Suppressor macrophage treated with lipopolysaccharide for 1 hour (primary cell): ENCODE data around the gene SEMG2.

Experiments used
- DNase-seq, 3 donors: peaks; one replicate each; pipeline ENCODE4 v3.0.0-alpha.2; 2020 to 2022

The SEMG2 gene

GRCh38 chr20:45221076-45221475, at the start of gene SEMG2:
Gene SEMG2 (plus strand): TSS chr20:45221373. CDS start chr20:45221390, 17 bp downstream.
- no peak for DNase-seq

DNA sequence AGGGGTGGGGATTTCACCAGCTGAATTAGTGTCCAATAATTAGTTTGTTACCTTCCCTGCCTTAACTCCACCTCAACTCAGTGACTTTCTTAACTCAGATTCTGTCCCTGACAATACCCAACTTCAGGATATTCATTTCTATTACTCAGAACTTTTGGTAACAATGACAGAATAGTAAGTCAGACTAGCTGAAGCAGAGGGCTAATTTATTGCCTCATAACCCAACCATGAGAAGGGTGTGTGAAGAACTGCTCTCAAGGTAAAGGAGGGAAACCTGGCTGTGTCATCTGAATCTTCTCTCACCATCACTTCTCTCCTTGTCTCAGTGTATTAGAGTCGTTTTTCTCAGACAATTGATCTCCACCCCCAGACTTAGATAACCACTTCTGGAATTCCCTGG, 47.7 kb upstream of the SEMG2 start:
- no peak for DNase-seq

DNA sequence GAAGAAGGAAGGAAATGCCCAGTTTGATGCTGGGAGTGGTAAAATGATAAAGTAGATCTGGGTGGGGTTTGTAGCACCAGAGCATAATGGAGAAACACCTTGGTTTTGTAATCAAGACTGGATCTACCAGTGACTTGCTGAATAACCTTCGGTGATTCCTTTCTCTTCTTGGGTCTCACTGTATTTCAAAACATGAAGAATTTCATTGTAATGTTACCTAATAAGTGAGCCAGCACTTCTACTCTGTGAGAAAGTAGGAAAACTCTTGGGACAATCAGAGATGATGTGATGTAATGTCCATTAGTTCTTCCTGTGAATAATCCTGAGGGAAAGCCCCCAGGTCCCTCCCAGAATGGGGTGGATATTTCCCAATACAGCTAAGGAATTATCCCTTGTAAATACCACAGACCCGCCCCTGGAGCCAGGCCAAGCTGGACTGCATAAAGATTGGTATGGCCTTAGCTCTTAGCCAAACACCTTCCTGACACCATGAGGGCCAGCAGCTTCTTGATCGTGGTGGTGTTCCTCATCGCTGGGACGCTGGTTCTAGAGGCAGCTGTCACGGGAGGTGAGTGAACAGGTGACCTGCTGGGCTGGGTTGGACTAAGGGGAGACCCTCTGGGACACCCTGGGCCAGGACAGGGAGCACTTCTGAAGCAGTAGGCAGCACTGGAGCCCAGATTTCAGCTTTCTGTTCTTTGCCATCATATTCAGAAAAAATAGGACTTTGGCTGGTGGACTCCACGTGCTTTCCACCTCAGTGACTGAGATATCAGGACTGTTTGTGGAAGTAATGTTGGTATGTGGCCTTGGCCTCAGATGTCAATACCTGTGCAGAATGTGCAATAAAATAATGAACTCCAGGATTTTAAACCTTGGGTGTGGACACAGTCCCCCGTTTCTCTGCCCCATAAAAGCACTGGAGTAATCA, 46.5 kb upstream of the SEMG2 start, which contains the start of gene PI3:
Gene PI3 (plus strand): TSS at position 469 of the 931 bp plus-strand sequence. CDS start 21 bp downstream, at position 490.
- peak; percentile 51 to 71 (median 68) for DNase-seq

DNA sequence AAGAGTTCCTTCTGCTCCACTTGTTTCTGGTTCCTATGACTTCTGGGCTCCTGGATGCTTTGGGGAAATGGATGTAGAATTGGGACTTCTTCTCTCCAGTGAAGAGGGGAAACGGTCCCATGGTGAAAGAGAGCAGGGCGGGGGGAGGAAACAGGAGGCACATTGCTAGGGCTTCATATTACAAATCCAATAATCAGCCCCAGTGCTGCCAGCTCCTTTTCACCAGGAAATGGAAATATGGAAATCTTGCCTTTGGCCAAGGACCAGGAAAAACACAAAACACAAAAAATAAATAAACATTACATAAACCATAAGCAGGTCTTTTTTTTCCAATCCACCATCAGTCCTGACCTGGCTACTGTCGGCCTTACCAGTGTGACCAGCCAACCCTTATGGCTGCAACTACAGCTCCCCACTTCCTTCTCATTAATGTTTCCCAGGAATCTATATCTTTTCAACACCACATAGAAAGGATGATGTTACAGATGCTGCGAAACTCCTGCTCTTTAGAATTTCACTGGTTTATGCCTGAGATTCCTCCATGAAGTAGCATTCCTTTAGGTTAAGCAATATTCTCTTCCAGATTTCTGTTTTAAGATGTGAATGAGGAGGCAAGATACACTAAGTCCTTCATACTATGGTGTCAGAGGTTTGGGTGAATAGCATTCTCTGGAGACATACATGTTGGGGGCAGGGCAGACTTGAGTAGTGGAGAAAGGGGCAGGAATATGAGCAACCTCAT, 44.5 kb upstream of the SEMG2 start:
- DNase-seq, result no peak

DNA sequence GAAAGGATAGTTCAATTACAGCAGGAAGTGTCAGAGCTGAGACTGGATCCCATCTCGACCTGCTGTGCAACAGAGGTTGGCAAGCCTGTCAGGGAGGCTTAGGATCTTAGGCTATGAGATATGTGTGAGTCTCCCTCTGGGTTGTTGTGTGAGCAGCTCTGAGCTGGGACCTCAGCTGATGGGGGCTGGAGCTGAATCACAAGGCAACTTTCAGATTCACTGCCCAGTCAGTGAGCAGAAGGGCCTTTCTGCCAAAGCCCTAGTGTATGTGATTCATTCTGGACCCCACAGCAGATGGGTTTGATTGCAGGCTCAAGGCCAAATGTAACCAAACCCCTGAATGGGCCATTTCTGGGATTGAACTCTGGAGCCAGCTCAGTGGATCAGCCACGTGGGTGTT, 42.0 kb upstream of the SEMG2 start:
- DNase-seq, result peak in 2 of 3 donors; percentile 8 to 20

- DNase-seq, result no peak
Observed at GRCh38 chr20:45181639-45182038, 39.5 kb upstream of the SEMG2 start.

DNA sequence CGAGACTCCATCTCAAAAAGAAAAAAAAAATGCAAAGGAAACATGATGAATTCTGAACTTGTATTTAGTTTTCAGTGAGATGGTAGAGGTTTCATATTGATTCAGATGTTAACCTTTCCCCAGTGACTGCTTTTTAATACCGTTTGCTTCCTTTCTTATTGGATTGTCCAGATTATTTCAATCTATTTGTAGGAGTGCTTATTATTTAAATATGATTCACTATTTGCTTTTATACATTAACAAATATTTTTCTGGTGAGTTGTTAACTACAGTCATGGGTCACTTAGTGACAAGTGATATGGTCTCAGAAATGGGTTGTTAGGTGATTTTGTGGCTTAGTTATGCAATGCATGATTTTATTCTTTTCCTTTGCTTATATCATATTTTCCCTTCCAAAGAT, 38.1 kb upstream of the SEMG2 start:
- no peak for DNase-seq

DNA sequence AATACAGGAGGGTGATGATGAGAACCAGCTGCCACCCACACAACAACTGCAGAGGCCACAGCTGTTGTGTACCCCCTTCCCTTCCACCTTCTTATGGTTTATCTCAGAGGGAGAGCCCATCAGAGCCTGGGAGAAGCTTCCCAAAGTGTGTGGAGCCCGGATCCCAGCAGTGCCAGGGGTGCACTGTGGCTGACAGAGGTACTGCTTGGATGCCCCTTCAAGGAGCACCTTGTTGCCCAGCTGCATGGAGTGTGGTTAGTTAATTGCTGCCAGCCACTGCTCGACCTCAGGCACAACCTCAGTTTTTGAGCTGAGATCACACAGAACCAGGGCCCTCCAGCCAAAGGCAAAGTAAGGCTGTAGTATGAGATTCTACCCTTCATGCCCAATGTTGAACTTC, 33.5 kb upstream of the SEMG2 start:
- no peak for DNase-seq

DNA sequence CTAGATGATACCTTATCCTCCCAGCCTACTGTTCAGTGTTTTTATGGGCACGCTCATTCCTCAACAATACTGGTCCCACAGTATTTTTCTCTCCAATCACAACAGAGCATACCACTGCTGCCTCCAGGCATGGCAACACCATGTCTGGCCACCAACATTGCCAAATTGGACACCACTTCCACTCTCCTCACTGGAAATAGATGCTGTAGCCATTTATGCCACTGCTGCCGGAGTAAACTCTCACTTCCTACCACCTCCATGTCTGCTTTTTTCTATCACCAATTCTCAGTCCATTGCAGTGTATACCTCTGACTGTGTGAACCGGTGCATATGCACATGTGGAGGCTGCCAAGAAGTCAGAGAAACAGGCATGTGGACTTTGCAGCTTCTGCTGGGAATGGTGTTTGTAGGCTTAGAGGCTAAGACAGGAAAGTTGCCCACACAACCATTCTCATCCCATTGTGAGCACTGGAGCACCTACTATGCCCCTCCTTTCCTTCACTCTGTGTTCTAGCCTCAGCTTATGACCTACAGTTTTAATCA, 32.0 kb upstream of the SEMG2 start:
- DNase-seq, result no peak

- DNase-seq, result no peak
Observed at GRCh38 chr20:45189861-45190260, 31.3 kb upstream of the SEMG2 start.

DNA sequence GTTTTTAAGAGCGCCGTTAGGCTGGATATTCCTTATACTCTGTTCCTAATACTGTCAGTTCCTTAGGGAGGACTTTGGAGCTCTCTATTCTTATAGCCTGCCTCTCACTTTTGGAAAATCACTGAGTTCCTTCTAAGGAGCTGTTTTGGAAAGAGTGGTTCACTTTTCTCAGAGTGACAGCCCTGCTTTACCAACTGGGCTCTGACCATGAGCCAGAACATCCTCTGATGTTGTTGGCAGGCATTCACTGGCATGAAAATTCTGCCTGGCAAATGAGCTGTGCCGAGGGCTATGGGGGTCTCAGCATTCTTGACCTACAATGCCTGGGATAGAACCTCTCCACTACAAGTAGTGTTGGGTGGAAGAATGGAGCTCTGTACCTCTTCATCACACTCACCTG, 29.2 kb upstream of the SEMG2 start:
- no peak for DNase-seq

GRCh38 chr20:45193331-45193730, 27.8 kb upstream of the SEMG2 start:
- no peak for DNase-seq

DNA sequence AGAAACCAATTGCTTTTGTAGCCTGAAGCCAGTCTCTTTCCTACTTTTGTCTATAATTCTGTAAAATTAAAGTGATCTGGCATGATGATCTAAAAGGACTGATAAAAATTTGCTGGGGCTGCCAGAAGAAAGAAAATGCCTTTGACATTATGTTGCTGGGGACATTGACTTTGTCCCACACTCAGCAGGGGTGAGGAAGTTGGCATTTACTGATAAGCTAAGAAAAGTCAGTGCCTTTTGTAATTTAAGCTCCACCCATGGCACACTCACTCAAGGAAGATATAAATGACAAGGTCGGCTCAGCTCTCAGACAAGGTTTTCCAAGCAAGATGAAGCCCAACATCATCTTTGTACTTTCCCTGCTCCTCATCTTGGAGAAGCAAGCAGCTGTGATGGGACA, 14.4 kb upstream of the SEMG2 start, which contains the start of gene SEMG1:
Gene SEMG1 (plus strand): TSS at position 309 of the 400 bp plus-strand sequence. CDS start 21 bp downstream, at position 330.
- no peak for DNase-seq

DNA sequence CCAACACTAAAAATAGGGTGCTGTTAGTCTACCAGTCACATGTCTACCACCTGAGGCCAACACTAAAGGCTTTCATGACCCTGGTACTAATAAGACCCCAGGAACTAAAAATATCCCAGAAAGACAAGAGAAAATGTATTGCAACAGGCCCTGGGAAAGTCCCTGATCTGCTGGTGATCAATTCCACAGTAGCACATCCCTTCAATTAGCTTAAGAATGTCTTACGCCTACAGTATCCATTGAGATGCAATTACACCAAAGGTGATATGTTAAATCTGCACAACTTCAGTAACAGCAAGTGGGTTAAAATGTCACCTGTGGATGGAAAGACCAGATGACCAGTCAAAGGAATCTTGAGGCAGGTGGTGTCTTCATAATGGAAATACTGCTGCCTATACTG, 11.2 kb upstream of the SEMG2 start:
- DNase-seq, result no peak

- DNase-seq, result no peak
Observed at GRCh38 chr20:45211569-45212474, 9.4 kb upstream of the SEMG2 start.

DNA sequence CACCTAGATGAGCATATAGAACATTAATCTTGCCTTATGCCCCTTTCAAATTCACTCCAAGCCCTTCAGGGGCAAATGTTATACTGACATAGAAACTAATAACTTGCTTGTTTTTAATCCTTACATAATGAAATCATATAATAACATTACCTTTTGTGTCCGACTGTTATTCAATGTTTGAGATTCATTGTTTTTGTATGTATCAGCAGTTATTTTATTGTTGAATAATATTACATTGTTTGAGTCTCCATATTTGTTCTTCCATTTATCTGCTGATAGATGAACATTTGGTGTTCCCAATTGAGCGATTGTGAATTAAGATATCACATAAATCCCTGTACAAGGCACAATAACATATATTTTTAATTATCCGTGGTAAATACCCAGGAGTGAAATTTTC, 8.3 kb upstream of the SEMG2 start:
- DNase-seq, result no peak

- no peak for DNase-seq
Observed at GRCh38 chr20:45218124-45218523, 3.0 kb upstream of the SEMG2 start.

DNA sequence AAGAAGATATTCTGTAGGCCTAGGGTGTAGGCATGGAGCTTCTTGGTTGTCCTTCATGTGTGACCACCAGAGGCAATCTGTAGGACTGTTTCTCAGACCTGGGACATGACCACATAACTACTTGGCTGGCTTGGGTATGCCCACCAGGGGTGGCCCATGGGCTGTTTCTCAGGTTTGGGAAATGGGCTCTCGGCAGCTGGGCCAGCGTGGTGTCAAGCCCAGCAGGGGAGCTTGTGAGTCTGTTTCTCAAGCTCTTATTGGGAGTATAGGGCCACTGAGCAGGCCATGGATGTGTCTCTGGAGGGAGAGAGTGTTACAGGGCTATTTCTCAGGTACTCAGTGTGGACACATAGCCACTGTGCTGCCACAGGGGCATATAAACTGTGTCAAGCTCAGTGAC, 2.5 kb upstream of the SEMG2 start:
- no peak for DNase-seq

GRCh38 chr20:45223136-45223535, 2.0 kb downstream of the SEMG2 start:
- DNase-seq, result no peak

GRCh38 chr20:45226287-45226686, 5.1 kb downstream of the SEMG2 start:
- no peak for DNase-seq

GRCh38 chr20:45229264-45230056, 8.3 kb downstream of the SEMG2 start:
- peak; percentile 52 to 69 (median 53) for DNase-seq

DNA sequence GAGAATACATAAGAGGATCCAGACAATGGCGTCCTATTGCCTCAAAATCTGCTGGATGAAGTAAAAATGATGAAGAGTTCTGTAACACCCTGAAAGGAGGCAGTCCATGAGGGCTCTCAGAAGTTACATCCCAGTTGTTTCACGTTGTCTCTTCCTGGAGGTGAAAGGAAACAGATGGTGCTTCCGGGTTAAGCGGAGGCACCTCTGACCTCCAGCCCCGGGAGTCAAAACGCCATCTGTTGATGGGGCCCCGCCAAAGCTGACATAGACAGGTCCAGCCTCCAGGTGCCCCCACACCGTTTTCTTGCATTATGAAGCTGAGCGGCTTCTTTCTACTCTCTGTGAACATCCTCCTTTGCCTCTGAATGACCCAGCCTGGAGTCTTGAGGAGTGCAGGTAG, 9.5 kb downstream of the SEMG2 start:
- DNase-seq, result no peak
